ENCODE data around the gene SCNN1A.

- TF ChIP-seq, protein P1, sequence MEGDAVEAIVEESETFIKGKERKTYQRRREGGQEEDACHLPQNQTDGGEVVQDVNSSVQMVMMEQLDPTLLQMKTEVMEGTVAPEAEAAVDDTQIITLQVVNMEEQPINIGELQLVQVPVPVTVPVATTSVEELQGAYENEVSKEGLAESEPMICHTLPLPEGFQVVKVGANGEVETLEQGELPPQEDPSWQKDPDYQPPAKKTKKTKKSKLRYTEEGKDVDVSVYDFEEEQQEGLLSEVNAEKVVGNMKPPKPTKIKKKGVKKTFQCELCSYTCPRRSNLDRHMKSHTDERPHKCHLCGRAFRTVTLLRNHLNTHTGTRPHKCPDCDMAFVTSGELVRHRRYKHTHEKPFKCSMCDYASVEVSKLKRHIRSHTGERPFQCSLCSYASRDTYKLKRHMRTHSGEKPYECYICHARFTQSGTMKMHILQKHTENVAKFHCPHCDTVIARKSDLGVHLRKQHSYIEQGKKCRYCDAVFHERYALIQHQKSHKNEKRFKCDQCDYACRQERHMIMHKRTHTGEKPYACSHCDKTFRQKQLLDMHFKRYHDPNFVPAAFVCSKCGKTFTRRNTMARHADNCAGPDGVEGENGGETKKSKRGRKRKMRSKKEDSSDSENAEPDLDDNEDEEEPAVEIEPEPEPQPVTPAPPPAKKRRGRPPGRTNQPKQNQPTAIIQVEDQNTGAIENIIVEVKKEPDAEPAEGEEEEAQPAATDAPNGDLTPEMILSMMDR (IDR thresholded peaks at IDR 0.05; ENCODE audit: low read length): no peak
- no peak for TF ChIP-seq EZH2 (IDR thresholded peaks at IDR 0.05; ENCODE audit: borderline replicate concordance, low read length)
Observed at GRCh38 chr12:6347367-6348338, 27.7 kb downstream of the SCNN1A start.

Data from OCI-LY1 (cell line).